Measurements from ENCODE around the gene LTBR.

The LTBR gene

GRCh38 chr12:6367969-6368892 is 15.7 kb upstream of the LTBR start:
- no peak for DNase-seq (ENCODE audit: low read depth, low spot score)

- DNase-seq (ENCODE audit: low read depth, low spot score): no peak
Observed at GRCh38 chr12:6368906-6369525, 14.9 kb upstream of the LTBR start.

- DNase-seq (ENCODE audit: low read depth, low spot score): no peak
Observed at GRCh38 chr12:6369916-6370575, 13.9 kb upstream of the LTBR start.

GRCh38 chr12:6370576-6370935 is 13.4 kb upstream of the LTBR start:
- DNase-seq (ENCODE audit: low read depth, low spot score): peak; percentile 32

- DNase-seq (ENCODE audit: low read depth, low spot score): peak; percentile 92
Observed at GRCh38 chr12:6370994-6371754, 12.8 kb upstream of the LTBR start.

GRCh38 chr12:6372403-6373003 is 11.5 kb upstream of the LTBR start:
- peak; percentile 90 for DNase-seq (ENCODE audit: low read depth, low spot score)

- DNase-seq (ENCODE audit: low read depth, low spot score): no peak
Observed at GRCh38 chr12:6373022-6373787, 10.8 kb upstream of the LTBR start.

- no peak for DNase-seq (ENCODE audit: low read depth, low spot score)
Observed at GRCh38 chr12:6374028-6374785, 9.8 kb upstream of the LTBR start.

- DNase-seq (ENCODE audit: low read depth, low spot score): no peak
Observed at GRCh38 chr12:6374786-6375160, 9.2 kb upstream of the LTBR start.

- DNase-seq (ENCODE audit: low read depth, low spot score): peak; percentile 43
Observed at GRCh38 chr12:6375269-6376078, 8.5 kb upstream of the LTBR start, which contains the start of gene SCNN1A. Gene SCNN1A (minus strand): TSS chr12:6375563. CDS start chr12:6374783, 780 bp downstream.

GRCh38 chr12:6376079-6376869 is 7.7 kb upstream of the LTBR start:
- peak; percentile 90 for DNase-seq (ENCODE audit: low read depth, low spot score)

- no peak for DNase-seq (ENCODE audit: low read depth, low spot score)
Observed at GRCh38 chr12:6376870-6377666, 6.9 kb upstream of the LTBR start.

GRCh38 chr12:6377667-6377994 is 6.3 kb upstream of the LTBR start:
- peak; percentile 79 for DNase-seq (ENCODE audit: low read depth, low spot score)

- no peak for DNase-seq (ENCODE audit: low read depth, low spot score)
Observed at GRCh38 chr12:6378709-6379472, 5.1 kb upstream of the LTBR start.

GRCh38 chr12:6380141-6381121 is 3.5 kb upstream of the LTBR start:
- DNase-seq (ENCODE audit: low read depth, low spot score): peak; percentile 78

Data from astrocyte of the hippocampus (primary cell).